ENCODE data around the gene CBX8.

Gene CBX8

DNA sequence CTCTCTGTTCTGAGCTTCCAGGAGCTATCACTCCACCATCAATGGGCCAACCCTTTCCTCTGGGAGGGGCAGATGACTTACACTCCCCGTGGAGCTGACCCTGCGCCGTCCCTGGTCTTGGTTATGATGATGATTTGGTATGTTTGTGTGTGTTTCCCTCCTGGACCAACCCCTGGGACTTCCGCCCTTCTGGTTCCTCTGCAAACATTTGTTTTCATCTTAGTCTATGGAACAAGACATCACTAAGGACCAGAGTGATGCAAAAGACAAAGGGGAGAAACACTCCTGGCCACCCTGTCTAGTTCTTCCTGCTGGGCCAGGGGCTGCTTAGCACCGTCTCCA lies 28.7 kb upstream of the CBX8 start:
- Histone ChIP-seq H4K20me1 (ENCODE audit: low read depth, low read length) (no peaks in the 10 kb centered on the region), H3K27me3 (ENCODE audit: low read length) (no peaks in the 10 kb centered on the region), H3K79me2 (ENCODE audit: insufficient read depth, low read length) (no peaks in the 10 kb centered on the region), H3K4me2 (ENCODE audit: low read depth, low read length, poor library complexity, severe bottlenecking) (no peak overlapping the region), H3K36me3 (ENCODE audit: low read length) (no peaks in the 10 kb centered on the region), H3K9me2 (replicated peaks; ENCODE audit: insufficient read depth, low read length) (no peaks in the 10 kb centered on the region), H3K9me3 (ENCODE audit: insufficient read depth, low read length) (no peaks in the 10 kb centered on the region), H3K27ac (ENCODE audit: low read depth, low read length) (no peak overlapping the region), H2AFZ (ENCODE audit: low read depth, low read length, severe bottlenecking) (no peak overlapping the region), H3F3A (ENCODE audit: insufficient read depth) (no peaks in the 10 kb centered on the region), H3K9ac (ENCODE audit: low read length) (no peak overlapping the region), H3K4me3 (ENCODE audit: insufficient read depth, low read length, poor library complexity, severe bottlenecking) (no peak overlapping the region)
- TF ChIP-seq, protein P1, sequence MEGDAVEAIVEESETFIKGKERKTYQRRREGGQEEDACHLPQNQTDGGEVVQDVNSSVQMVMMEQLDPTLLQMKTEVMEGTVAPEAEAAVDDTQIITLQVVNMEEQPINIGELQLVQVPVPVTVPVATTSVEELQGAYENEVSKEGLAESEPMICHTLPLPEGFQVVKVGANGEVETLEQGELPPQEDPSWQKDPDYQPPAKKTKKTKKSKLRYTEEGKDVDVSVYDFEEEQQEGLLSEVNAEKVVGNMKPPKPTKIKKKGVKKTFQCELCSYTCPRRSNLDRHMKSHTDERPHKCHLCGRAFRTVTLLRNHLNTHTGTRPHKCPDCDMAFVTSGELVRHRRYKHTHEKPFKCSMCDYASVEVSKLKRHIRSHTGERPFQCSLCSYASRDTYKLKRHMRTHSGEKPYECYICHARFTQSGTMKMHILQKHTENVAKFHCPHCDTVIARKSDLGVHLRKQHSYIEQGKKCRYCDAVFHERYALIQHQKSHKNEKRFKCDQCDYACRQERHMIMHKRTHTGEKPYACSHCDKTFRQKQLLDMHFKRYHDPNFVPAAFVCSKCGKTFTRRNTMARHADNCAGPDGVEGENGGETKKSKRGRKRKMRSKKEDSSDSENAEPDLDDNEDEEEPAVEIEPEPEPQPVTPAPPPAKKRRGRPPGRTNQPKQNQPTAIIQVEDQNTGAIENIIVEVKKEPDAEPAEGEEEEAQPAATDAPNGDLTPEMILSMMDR (IDR thresholded peaks at IDR 0.05; ENCODE audit: insufficient read depth, low read length, poor library complexity, severe bottlenecking): no peak
- TF ChIP-seq EZH2phosphoT487 (conservative IDR thresholded peaks at IDR 0.05; ENCODE audit: low read length): no peak

DNA sequence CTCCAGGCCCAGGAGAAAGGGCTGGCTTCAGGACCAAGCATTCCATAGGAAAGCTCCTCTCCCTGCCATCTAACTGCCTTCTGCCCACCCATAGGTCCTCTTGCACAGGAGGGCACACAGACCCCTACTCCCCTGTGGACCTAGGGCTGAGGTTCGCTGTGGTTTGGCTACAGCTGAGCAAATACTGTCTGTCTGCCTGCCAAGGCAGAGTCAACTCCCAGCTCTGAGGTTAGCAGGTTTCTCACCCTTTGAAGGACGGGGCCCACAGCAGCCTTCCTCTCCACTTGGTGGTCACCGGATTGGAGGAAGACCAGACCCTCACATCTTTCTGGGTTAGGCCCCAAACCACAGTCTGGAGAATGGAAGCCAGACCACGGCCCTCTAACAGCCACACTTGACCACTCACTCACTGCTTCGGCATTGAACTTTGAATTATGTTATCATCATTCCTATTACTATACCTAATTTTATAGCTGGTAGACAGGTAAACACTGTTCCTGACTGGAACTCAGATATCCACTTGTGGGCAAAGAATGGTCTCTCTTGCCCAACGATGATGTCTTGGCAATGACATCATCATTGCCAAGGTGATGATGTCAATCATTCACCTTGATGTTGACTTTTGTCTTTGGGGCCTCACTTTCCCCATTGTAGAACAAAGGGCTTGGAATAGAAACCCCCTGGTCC lies 28.2 kb upstream of the CBX8 start:
- no peak overlapping the region for H3K4me3 ChIP-seq (ENCODE audit: insufficient read depth, low read length, poor library complexity, severe bottlenecking)
- no peaks in the 10 kb centered on the region for H3K27me3 ChIP-seq (ENCODE audit: low read length)
- H4K20me1 ChIP-seq (ENCODE audit: low read depth, low read length): no peaks in the 10 kb centered on the region
- H3K9me3 ChIP-seq (ENCODE audit: insufficient read depth, low read length): no peaks in the 10 kb centered on the region
- TF ChIP-seq, protein P1 (IDR thresholded peaks at IDR 0.05; ENCODE audit: insufficient read depth, low read length, poor library complexity, severe bottlenecking): no peak
- no peak for TF ChIP-seq EZH2phosphoT487 (conservative IDR thresholded peaks at IDR 0.05; ENCODE audit: low read length)
- H3K79me2 ChIP-seq (ENCODE audit: insufficient read depth, low read length): no peaks in the 10 kb centered on the region
- H2AFZ ChIP-seq (ENCODE audit: low read depth, low read length, severe bottlenecking): no peak overlapping the region
- no peaks in the 10 kb centered on the region for H3F3A ChIP-seq (ENCODE audit: insufficient read depth)
- no peak overlapping the region for H3K4me2 ChIP-seq (ENCODE audit: low read depth, low read length, poor library complexity, severe bottlenecking)
- no peak overlapping the region for H3K9ac ChIP-seq (ENCODE audit: low read length)
- no peak overlapping the region for H3K27ac ChIP-seq (ENCODE audit: low read depth, low read length)
- no peaks in the 10 kb centered on the region for H3K9me2 ChIP-seq (replicated peaks; ENCODE audit: insufficient read depth, low read length)
- no peaks in the 10 kb centered on the region for H3K36me3 ChIP-seq (ENCODE audit: low read length)

DNA sequence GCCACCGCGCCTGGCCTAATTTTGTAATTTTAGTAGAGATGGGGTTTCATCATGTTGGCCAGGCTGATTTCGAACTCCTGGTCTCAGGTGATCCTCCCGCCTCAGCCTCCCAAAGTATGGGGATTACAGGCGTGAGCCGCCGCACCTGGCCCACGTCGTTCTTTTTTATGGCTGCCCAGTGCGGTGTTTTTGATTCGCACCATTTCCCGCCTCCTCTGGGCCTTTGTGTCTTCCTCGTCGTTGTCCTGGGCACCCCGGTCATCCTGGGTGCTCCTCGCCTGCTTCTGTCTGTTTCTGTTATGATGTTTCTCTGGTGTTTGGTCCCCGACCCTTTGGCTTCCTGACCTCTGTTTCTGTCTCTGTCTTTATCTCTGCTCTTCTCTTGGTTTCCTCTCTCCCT lies 27.4 kb upstream of the CBX8 start:
- H3K36me3 ChIP-seq (ENCODE audit: low read length): no peaks in the 10 kb centered on the region
- H3K4me2 ChIP-seq (ENCODE audit: low read depth, low read length, poor library complexity, severe bottlenecking): no peak overlapping the region
- H3K9ac ChIP-seq (ENCODE audit: low read length): no peak overlapping the region
- TF ChIP-seq, protein P1 (IDR thresholded peaks at IDR 0.05; ENCODE audit: insufficient read depth, low read length, poor library complexity, severe bottlenecking): no peak
- TF ChIP-seq EZH2phosphoT487 (conservative IDR thresholded peaks at IDR 0.05; ENCODE audit: low read length): no peak
- no peaks in the 10 kb centered on the region for H3K27me3 ChIP-seq (ENCODE audit: low read length)
- no peaks in the 10 kb centered on the region for H3K9me3 ChIP-seq (ENCODE audit: insufficient read depth, low read length)
- no peaks in the 10 kb centered on the region for H4K20me1 ChIP-seq (ENCODE audit: low read depth, low read length)
- no peaks in the 10 kb centered on the region for H3K79me2 ChIP-seq (ENCODE audit: insufficient read depth, low read length)
- H3K4me3 ChIP-seq (ENCODE audit: insufficient read depth, low read length, poor library complexity, severe bottlenecking): no peak overlapping the region
- no peak overlapping the region for H3K27ac ChIP-seq (ENCODE audit: low read depth, low read length)
- H3F3A ChIP-seq (ENCODE audit: insufficient read depth): no peaks in the 10 kb centered on the region
- no peaks in the 10 kb centered on the region for H3K9me2 ChIP-seq (replicated peaks; ENCODE audit: insufficient read depth, low read length)
- no peak overlapping the region for H2AFZ ChIP-seq (ENCODE audit: low read depth, low read length, severe bottlenecking)
